Liver (tissue), 3 donors: Measurements from ENCODE around the gene SOX2.

Experiments
- GABPA ChIP-seq, 2 donors: IDR thresholded peaks in 1 of 2; conservative IDR thresholded peaks in 1 of 2; 2 replicates each; pipeline ENCODE4 v1.6.1; 2016; ENCODE audit warnings: antibody characterized with exemption in 2 of 2, mild to moderate bottlenecking in 1 of 2, moderate library complexity in 1 of 2
- JUND ChIP-seq, 2 donors: IDR thresholded peaks; 2 replicates each; pipeline ENCODE4 v1.6.1; 2016; ENCODE audit warnings: antibody characterized with exemption in 2 of 2
- SP1 ChIP-seq: IDR thresholded peaks from 2 replicates; pipeline ENCODE4 v1.6.1; 2018; ENCODE audit warnings: antibody characterized with exemption, mild to moderate bottlenecking
- TF ChIP-seq, protein P1 (sequence below): fragments of 150-350 bp; IDR thresholded peaks from 2 replicates; pipeline ENCODE4 v1.5.1; 2017; ENCODE audit warnings: improper control_type of control experiment, low read depth, low read length; ENCODE audit not compliant: missing input control
- donor health status: healthy.
- donor health status: healthy.

DNA sequence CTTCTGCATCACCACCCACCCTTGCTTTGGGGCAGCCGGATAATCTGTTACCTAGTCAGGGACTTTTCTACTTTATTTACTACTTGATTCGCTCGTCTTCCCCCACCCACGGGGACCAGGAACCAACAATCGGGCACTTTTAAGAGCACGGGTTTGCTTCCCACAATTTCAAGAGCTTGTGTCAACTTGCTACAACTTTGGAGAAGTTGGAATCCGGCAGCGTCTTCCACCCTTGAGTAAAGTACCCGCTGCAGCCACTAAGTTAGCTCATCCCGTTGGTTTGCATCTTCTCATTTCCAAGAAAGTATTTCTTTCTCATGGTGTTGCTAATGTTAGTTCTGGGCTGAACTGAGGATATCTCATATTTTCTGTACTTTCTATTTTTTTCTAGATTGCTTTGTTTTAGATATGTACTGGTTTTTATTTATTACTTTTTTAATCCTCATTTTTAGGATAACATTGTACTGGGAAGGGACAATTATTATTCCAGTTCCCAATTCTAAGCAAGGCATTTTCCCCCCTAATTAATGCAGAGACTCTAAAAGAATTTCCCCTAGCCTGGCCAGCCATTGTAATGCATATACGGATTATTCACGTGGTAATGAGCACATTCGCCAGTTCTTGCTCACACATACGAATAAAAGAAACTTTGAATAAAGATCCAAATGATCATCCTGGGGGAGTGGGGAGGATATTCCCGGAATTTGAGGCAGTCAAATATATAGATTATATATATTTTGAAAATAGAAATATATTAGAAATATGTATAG is 4.0 kb downstream of the SOX2 start:
- TF ChIP-seq JUND (IDR thresholded peaks at IDR 0.05): no peak
- TF ChIP-seq, protein P1, sequence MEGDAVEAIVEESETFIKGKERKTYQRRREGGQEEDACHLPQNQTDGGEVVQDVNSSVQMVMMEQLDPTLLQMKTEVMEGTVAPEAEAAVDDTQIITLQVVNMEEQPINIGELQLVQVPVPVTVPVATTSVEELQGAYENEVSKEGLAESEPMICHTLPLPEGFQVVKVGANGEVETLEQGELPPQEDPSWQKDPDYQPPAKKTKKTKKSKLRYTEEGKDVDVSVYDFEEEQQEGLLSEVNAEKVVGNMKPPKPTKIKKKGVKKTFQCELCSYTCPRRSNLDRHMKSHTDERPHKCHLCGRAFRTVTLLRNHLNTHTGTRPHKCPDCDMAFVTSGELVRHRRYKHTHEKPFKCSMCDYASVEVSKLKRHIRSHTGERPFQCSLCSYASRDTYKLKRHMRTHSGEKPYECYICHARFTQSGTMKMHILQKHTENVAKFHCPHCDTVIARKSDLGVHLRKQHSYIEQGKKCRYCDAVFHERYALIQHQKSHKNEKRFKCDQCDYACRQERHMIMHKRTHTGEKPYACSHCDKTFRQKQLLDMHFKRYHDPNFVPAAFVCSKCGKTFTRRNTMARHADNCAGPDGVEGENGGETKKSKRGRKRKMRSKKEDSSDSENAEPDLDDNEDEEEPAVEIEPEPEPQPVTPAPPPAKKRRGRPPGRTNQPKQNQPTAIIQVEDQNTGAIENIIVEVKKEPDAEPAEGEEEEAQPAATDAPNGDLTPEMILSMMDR: no peak
- TF ChIP-seq GABPA (IDR thresholded peaks at IDR 0.05 in 1 of 2, conservative IDR thresholded peaks at IDR 0.05 in 1 of 2): no peak
- no peak for TF ChIP-seq SP1
